ENCODE measurements around the gene ARL5A.

Gene ARL5A

GRCh38 chr2:151786483-151786882 is 41.7 kb downstream of the ARL5A start:
- H3K9me3 ChIP-seq (ENCODE audit: insufficient read depth, low read depth, low read length): no peaks in the 10 kb centered on the region
- peaks cover 11 to 18% of the 10 kb centered on the region in 2 experiments for H3K36me3 ChIP-seq (ENCODE audit: control insufficient read depth in 1 of 2, insufficient read depth in 2 of 2, low read length in 2 of 2)
- no peak overlapping the region for H2BK5ac ChIP-seq (ENCODE audit: low read depth, low read length, poor library complexity)
- no peak overlapping the region for H2BK120ac ChIP-seq (ENCODE audit: insufficient read depth, low read length, poor library complexity)
- no peak overlapping the region for H3K27ac ChIP-seq (ENCODE audit: low read depth, low read length)
- H2AFZ ChIP-seq (ENCODE audit: insufficient read depth, low read length, poor library complexity): no peak overlapping the region
- H3K27me3 ChIP-seq (ENCODE audit: insufficient read depth, low read length): no peaks in the 10 kb centered on the region
- WGBS (ENCODE audit: extremely low coverage, insufficient coverage, insufficient read length): no CpG with 5 or more reads among the region's 1 CpG
- DNase-seq: no peak
- no peak overlapping the region for H3K4ac ChIP-seq (ENCODE audit: low read depth, low read length)
- H2AK5ac ChIP-seq (ENCODE audit: low read length): no peak overlapping the region
- H3K79me2 ChIP-seq (ENCODE audit: control insufficient read depth, insufficient read depth, low read length, poor library complexity): no peaks in the 10 kb centered on the region
- no peak overlapping the region for H4K8ac ChIP-seq (ENCODE audit: low read depth, low read length)
- no peak overlapping the region for H4K91ac ChIP-seq (ENCODE audit: low read depth, low read length)
- no peak overlapping the region for H2BK12ac ChIP-seq (ENCODE audit: low read length)
- no peak overlapping the region for H3K14ac ChIP-seq (ENCODE audit: low read length)
- no peak overlapping the region for H3K9ac ChIP-seq (ENCODE audit: low read length)
- H3K18ac ChIP-seq (ENCODE audit: low read length): no peak overlapping the region
- no peaks in the 10 kb centered on the region for H3K4me1 ChIP-seq (ENCODE audit: control insufficient read depth in 1 of 2, insufficient read depth in 2 of 2, low read length in 2 of 2)
- no peak overlapping the region for H4K12ac ChIP-seq (ENCODE audit: low read depth, low read length)
- H3K4me2 ChIP-seq (ENCODE audit: low read length): no peak overlapping the region
- H3K79me1 ChIP-seq (ENCODE audit: low read length): no peaks in the 10 kb centered on the region
- no peak overlapping the region for H3K4me3 ChIP-seq (ENCODE audit: low read depth, low read length)
- no peak overlapping the region for H3K23ac ChIP-seq (ENCODE audit: low read length)

- Histone ChIP-seq H4K12ac (ENCODE audit: low read depth, low read length) (no peak overlapping the region), H3K27me3 (ENCODE audit: insufficient read depth, low read length) (no peaks in the 10 kb centered on the region), H3K23ac (ENCODE audit: low read length) (peak overlapping the region; percentile 81), H2BK5ac (ENCODE audit: low read depth, low read length, poor library complexity) (no peak overlapping the region), H3K4me1 (ENCODE audit: control insufficient read depth in 1 of 2, insufficient read depth in 2 of 2, low read length in 2 of 2) (no peaks in the 10 kb centered on the region), H3K4ac (ENCODE audit: low read depth, low read length) (no peak overlapping the region), H2AFZ (ENCODE audit: insufficient read depth, low read length, poor library complexity) (no peak overlapping the region), H3K79me1 (ENCODE audit: low read length) (no peaks in the 10 kb centered on the region), H4K91ac (ENCODE audit: low read depth, low read length) (no peak overlapping the region), H3K79me2 (ENCODE audit: control insufficient read depth, insufficient read depth, low read length, poor library complexity) (no peaks in the 10 kb centered on the region), H3K9ac (ENCODE audit: low read length) (no peak overlapping the region), H4K8ac (ENCODE audit: low read depth, low read length) (no peak overlapping the region), H3K36me3 (ENCODE audit: control insufficient read depth in 1 of 2, insufficient read depth in 2 of 2, low read length in 2 of 2) (peaks cover 11 to 19% of the 10 kb centered on the region in 2 experiments), H3K9me3 (ENCODE audit: insufficient read depth, low read depth, low read length) (no peaks in the 10 kb centered on the region), H3K4me3 (ENCODE audit: low read depth, low read length) (no peak overlapping the region), H2AK5ac (ENCODE audit: low read length) (no peak overlapping the region), H3K18ac (ENCODE audit: low read length) (no peak overlapping the region), H3K14ac (ENCODE audit: low read length) (no peak overlapping the region), H3K4me2 (ENCODE audit: low read length) (no peak overlapping the region), H2BK120ac (ENCODE audit: insufficient read depth, low read length, poor library complexity) (no peak overlapping the region), H3K27ac (ENCODE audit: low read depth, low read length) (no peak overlapping the region), H2BK12ac (ENCODE audit: low read length) (no peak overlapping the region)
- WGBS (ENCODE audit: extremely low coverage, insufficient coverage, insufficient read length): no CpG with 5 or more reads among the region's 5 CpGs
- no peak for DNase-seq
These were observed 42.1 kb downstream of the ARL5A start for GRCh38 chr2:151786077-151786476.

- H2BK120ac ChIP-seq (ENCODE audit: insufficient read depth, low read length, poor library complexity): no peak overlapping the region
- no CpG with 5 or more reads among the region's 2 CpGs for WGBS (ENCODE audit: extremely low coverage, insufficient coverage, insufficient read length)
- H4K12ac ChIP-seq (ENCODE audit: low read depth, low read length): no peak overlapping the region
These were observed 45.1 kb downstream of the ARL5A start for GRCh38 chr2:151783133-151783520.

GRCh38 chr2:151782378-151783132 is 45.7 kb downstream of the ARL5A start:
- no peak for DNase-seq
- no peak overlapping the region for H2BK12ac ChIP-seq (ENCODE audit: low read length)
- no peak overlapping the region for H3K4me3 ChIP-seq (ENCODE audit: low read depth, low read length)
- H3K27me3 ChIP-seq (ENCODE audit: insufficient read depth, low read length): no peaks in the 10 kb centered on the region
- no peaks in the 10 kb centered on the region for H3K79me1 ChIP-seq (ENCODE audit: low read length)
- H3K23ac ChIP-seq (ENCODE audit: low read length): no peak overlapping the region
- no peak overlapping the region for H3K4ac ChIP-seq (ENCODE audit: low read depth, low read length)
- H3K14ac ChIP-seq (ENCODE audit: low read length): no peak overlapping the region
- no peak overlapping the region for H4K8ac ChIP-seq (ENCODE audit: low read depth, low read length)
- no peak overlapping the region for H4K91ac ChIP-seq (ENCODE audit: low read depth, low read length)
- H4K12ac ChIP-seq (ENCODE audit: low read depth, low read length): no peak overlapping the region
- H2AK5ac ChIP-seq (ENCODE audit: low read length): no peak overlapping the region
- no peak overlapping the region for H3K4me2 ChIP-seq (ENCODE audit: low read length)
- WGBS (ENCODE audit: extremely low coverage, insufficient coverage, insufficient read length): no CpG with 5 or more reads among the region's 6 CpGs
- no peaks in the 10 kb centered on the region for H3K79me2 ChIP-seq (ENCODE audit: control insufficient read depth, insufficient read depth, low read length, poor library complexity)
- H2BK120ac ChIP-seq (ENCODE audit: insufficient read depth, low read length, poor library complexity): no peak overlapping the region
- H3K9me3 ChIP-seq (ENCODE audit: insufficient read depth, low read depth, low read length): no peaks in the 10 kb centered on the region
- no peak overlapping the region for H3K27ac ChIP-seq (ENCODE audit: low read depth, low read length)
- no peak overlapping the region for H3K18ac ChIP-seq (ENCODE audit: low read length)
- H2BK5ac ChIP-seq (ENCODE audit: low read depth, low read length, poor library complexity): no peak overlapping the region
- H2AFZ ChIP-seq (ENCODE audit: insufficient read depth, low read length, poor library complexity): no peak overlapping the region
- no peak overlapping the region for H3K9ac ChIP-seq (ENCODE audit: low read length)
- H3K4me1 ChIP-seq (ENCODE audit: control insufficient read depth in 1 of 2, insufficient read depth in 2 of 2, low read length in 2 of 2): no peaks in the 10 kb centered on the region
- H3K36me3 ChIP-seq (ENCODE audit: control insufficient read depth in 1 of 2, insufficient read depth in 2 of 2, low read length in 2 of 2): peaks cover 8 to 14% of the 10 kb centered on the region in 2 experiments

More at GRCh38 chr2:151783133-151783520, 45.1 kb downstream of the ARL5A start:
- no peak overlapping the region for H3K4me3 ChIP-seq (ENCODE audit: low read depth, low read length)
- no peak overlapping the region for H4K91ac ChIP-seq (ENCODE audit: low read depth, low read length)
- no peak overlapping the region for H2BK12ac ChIP-seq (ENCODE audit: low read length)
- no peak overlapping the region for H3K4ac ChIP-seq (ENCODE audit: low read depth, low read length)
- no peaks in the 10 kb centered on the region for H3K79me2 ChIP-seq (ENCODE audit: control insufficient read depth, insufficient read depth, low read length, poor library complexity)
- H2AK5ac ChIP-seq (ENCODE audit: low read length): no peak overlapping the region
- no peak overlapping the region for H3K23ac ChIP-seq (ENCODE audit: low read length)
- no peak for DNase-seq
- H3K9ac ChIP-seq (ENCODE audit: low read length): no peak overlapping the region
- no peak overlapping the region for H2BK5ac ChIP-seq (ENCODE audit: low read depth, low read length, poor library complexity)
- H3K14ac ChIP-seq (ENCODE audit: low read length): no peak overlapping the region
- H3K27me3 ChIP-seq (ENCODE audit: insufficient read depth, low read length): no peaks in the 10 kb centered on the region
- no peak overlapping the region for H3K27ac ChIP-seq (ENCODE audit: low read depth, low read length)
- H3K4me2 ChIP-seq (ENCODE audit: low read length): no peak overlapping the region
- no peak overlapping the region for H4K8ac ChIP-seq (ENCODE audit: low read depth, low read length)
- no peaks in the 10 kb centered on the region for H3K79me1 ChIP-seq (ENCODE audit: low read length)
- no peaks in the 10 kb centered on the region for H3K4me1 ChIP-seq (ENCODE audit: control insufficient read depth in 1 of 2, insufficient read depth in 2 of 2, low read length in 2 of 2)
- no peak overlapping the region for H3K18ac ChIP-seq (ENCODE audit: low read length)
- H3K9me3 ChIP-seq (ENCODE audit: insufficient read depth, low read depth, low read length): no peaks in the 10 kb centered on the region
- peaks cover 10 to 17% of the 10 kb centered on the region in 2 experiments for H3K36me3 ChIP-seq (ENCODE audit: control insufficient read depth in 1 of 2, insufficient read depth in 2 of 2, low read length in 2 of 2)
- H2AFZ ChIP-seq (ENCODE audit: insufficient read depth, low read length, poor library complexity): no peak overlapping the region
